H1 (cell line): ENCODE results near the gene TLK2. TPM values are rescaled to one million over a fixed set of nuclear protein-coding genes. Genes with fewer than 3 reads are reported as not detected.
A peak's percentile ranks its signal among the peaks of the same experiment; 100 is the strongest.
"Not testable (repeated sequence)": the region's sequence is repeated elsewhere in the genome, so short reads cannot be mapped to it uniquely, and the experiment has no call there.

Experiments
- CTCF ChIA-PET: fragments of 300-600 bp; sonication (Branson Sonifier 250); formaldehyde crosslinking; loops from one replicate; lab custom pipeline; 2021; ENCODE audit not compliant: partially characterized antibody; lab: Charles Lee
- POLR2A ChIA-PET: fragments of 300-600 bp; sonication (Branson Sonifier 250); formaldehyde crosslinking; loops from one replicate; lab custom pipeline; 2021; ENCODE audit warnings: inconsistent platforms; ENCODE audit not compliant: partially characterized antibody; lab: Charles Lee
- DNase-seq, 2 experiments: peaks; one replicate each; pipeline versions ENCODE4 v3.0.0 to v3.0.0-alpha.2; 2010 to 2022; ENCODE audit warnings: low spot score in 2 of 2, low read depth in 1 of 2, mixed read lengths in 1 of 2
- FAIRE-seq: peaks from 2 replicates; lab custom pipeline; 2011; peaks lifted over from hg19 to GRCh38; lab: Jason Lieb, UNC
- H2AFZ ChIP-seq: 2 replicates; pipeline ENCODE4 v1.8.1; 2012; ENCODE audit warnings: low read length, inconsistent platforms
- H2AK5ac ChIP-seq: 2 replicates; pipeline ENCODE4 v1.6.1; 2013; ENCODE audit warnings: low read depth, low read length
- H2BK120ac ChIP-seq: replicated peaks from 2 replicates; pipeline ENCODE3; 2013; ENCODE audit warnings: low read depth, low read length, inconsistent platforms
- H2BK12ac ChIP-seq: 2 replicates; pipeline ENCODE4 v1.6.1; 2013; ENCODE audit warnings: low read depth, low read length
- H2BK15ac ChIP-seq: 2 replicates; pipeline ENCODE4 v1.6.1; 2013; ENCODE audit warnings: low read length
- H2BK20ac ChIP-seq: 2 replicates; pipeline ENCODE4 v1.6.1; 2013; ENCODE audit warnings: low read length
- H2BK5ac ChIP-seq: 2 replicates; pipeline ENCODE4 v1.6.1; 2013; ENCODE audit warnings: low read depth, low read length
- H3K14ac ChIP-seq: 2 replicates; pipeline ENCODE4 v1.6.1; 2013; ENCODE audit warnings: inconsistent platforms; ENCODE audit not compliant: insufficient read length
- H3K18ac ChIP-seq: 2 replicates; pipeline ENCODE4 v1.6.1; 2013; ENCODE audit warnings: low read length; ENCODE audit errors: extremely low read depth
- H3K23ac ChIP-seq: 2 replicates; pipeline ENCODE4 v1.6.1; 2013; ENCODE audit warnings: inconsistent platforms; ENCODE audit not compliant: insufficient read length
- H3K23me2 ChIP-seq: 2 replicates; pipeline ENCODE4 v1.6.1; 2013; ENCODE audit warnings: low read depth, low read length
- H3K27ac ChIP-seq: 2 replicates; pipeline ENCODE4 v1.6.1; 2011; ENCODE audit warnings: low read depth, low read length, inconsistent platforms
- H3K27me3 ChIP-seq, 4 experiments: replicated peaks in 1 of 4; 1 replicate in 1 of 4; 2 replicates in 3 of 4; pipeline versions ENCODE4 v1.6.1 to v1.8.1; 2011 to 2013; ENCODE audit warnings: low read length in 3 of 4, mild to moderate bottlenecking in 3 of 4, inconsistent platforms in 2 of 4, mixed read lengths in 2 of 4, moderate library complexity in 1 of 4; ENCODE audit not compliant: control insufficient read depth in 3 of 4, insufficient read depth in 3 of 4; ENCODE audit errors: extremely low read depth in 1 of 4
- H3K36me3 ChIP-seq, 4 experiments: 2 replicates each; pipeline versions ENCODE4 v1.6.1 to v1.8.1; 2011 to 2013; ENCODE audit warnings: mild to moderate bottlenecking in 4 of 4, low read length in 3 of 4, moderate library complexity in 2 of 4, control low read depth in 1 of 4, inconsistent platforms in 1 of 4; ENCODE audit not compliant: insufficient read depth in 4 of 4, control insufficient read depth in 2 of 4
- H3K4ac ChIP-seq: replicated peaks from 2 replicates; pipeline ENCODE3; 2013; ENCODE audit warnings: low read length, low read depth, mixed read lengths, inconsistent platforms; ENCODE audit not compliant: insufficient read length
- H3K4me1 ChIP-seq, 4 experiments: replicated peaks in 1 of 4; 1 replicate in 1 of 4; 2 replicates in 3 of 4; pipeline versions ENCODE4 v1.6.1 to v1.8.1; 2011 to 2013; ENCODE audit warnings: low read length in 3 of 4, inconsistent platforms in 2 of 4, mixed read lengths in 1 of 4; ENCODE audit not compliant: insufficient read depth in 4 of 4, control insufficient read depth in 3 of 4
- H3K4me2 ChIP-seq, 2 experiments: 2 replicates each; pipeline versions ENCODE4 v1.6.1 to v1.8.1; 2011 to 2013; ENCODE audit warnings: low read depth in 2 of 2, low read length in 2 of 2, control low read depth in 1 of 2, inconsistent platforms in 1 of 2, mild to moderate bottlenecking in 1 of 2; ENCODE audit not compliant: insufficient read depth in 1 of 2
- H3K4me3 ChIP-seq, 4 experiments: fragments of 200-600, 300-600 bp in 1 of 4; sonication (generic), shearing (Covaris generic), sonication (Bioruptor Twin) in 1 of 4; 2 replicates each; pipeline versions ENCODE4 v1.5.1 to v1.8.1; 2011 to 2016; ENCODE audit warnings: low read length in 4 of 4, low read depth in 3 of 4, control low read depth in 2 of 4, inconsistent platforms in 2 of 4, mild to moderate bottlenecking in 2 of 4, mixed read lengths in 1 of 4, moderate library complexity in 1 of 4; ENCODE audit not compliant: insufficient read depth in 2 of 4; ENCODE audit errors: extremely low read depth in 1 of 4
- H3K56ac ChIP-seq: replicated peaks from 2 replicates; pipeline ENCODE3; 2013; ENCODE audit warnings: low read depth, mild to moderate bottlenecking, mixed read lengths, low read length, inconsistent platforms; ENCODE audit not compliant: insufficient read length
- H3K79me1 ChIP-seq: 2 replicates; pipeline ENCODE4 v1.6.1; 2013; ENCODE audit warnings: low read depth, low read length, control low read depth
- H3K79me2 ChIP-seq, 2 experiments: 2 replicates each; pipeline versions ENCODE4 v1.6.1 to v1.8.1; 2012 to 2013; ENCODE audit warnings: low read length in 2 of 2, mild to moderate bottlenecking in 2 of 2, inconsistent platforms in 1 of 2; ENCODE audit not compliant: insufficient read depth in 2 of 2, control insufficient read depth in 1 of 2
- H3K9ac ChIP-seq, 4 experiments: replicated peaks in 1 of 4; 1 replicate in 1 of 4; 2 replicates in 3 of 4; pipeline versions ENCODE4 v1.6.1 to v1.8.1; 2011 to 2013; ENCODE audit warnings: low read depth in 3 of 4, low read length in 3 of 4, control low read depth in 2 of 4, mild to moderate bottlenecking in 2 of 4, moderate library complexity in 2 of 4, inconsistent platforms in 1 of 4; ENCODE audit errors: extremely low read depth in 1 of 4
- H3K9me3 ChIP-seq, 2 experiments: 2 replicates each; pipeline versions ENCODE4 v1.6.1 to v1.8.1; 2012 to 2013; ENCODE audit warnings: mild to moderate bottlenecking in 2 of 2, moderate library complexity in 2 of 2, control low read depth in 1 of 2, inconsistent platforms in 1 of 2, low read depth in 1 of 2, low read length in 1 of 2, mixed read lengths in 1 of 2; ENCODE audit not compliant: insufficient read depth in 2 of 2
- H4K20me1 ChIP-seq, 2 experiments: replicated peaks in 1 of 2; 2 replicates each; pipeline versions ENCODE3 to v1.8.1; 2011 to 2013; ENCODE audit warnings: inconsistent platforms in 2 of 2, low read length in 2 of 2, mild to moderate bottlenecking in 1 of 2; ENCODE audit not compliant: insufficient read depth in 2 of 2, control insufficient read depth in 1 of 2
- H4K5ac ChIP-seq: 2 replicates; pipeline ENCODE4 v1.6.1; 2013; ENCODE audit warnings: low read length, low read depth, mixed read lengths, inconsistent platforms; ENCODE audit not compliant: insufficient read length
- H4K8ac ChIP-seq: 2 replicates; pipeline ENCODE4 v1.8.0; 2013; ENCODE audit warnings: mild to moderate bottlenecking, moderate library complexity, low read length, inconsistent platforms; ENCODE audit not compliant: insufficient read depth; ENCODE audit errors: extremely low read depth
- H4K91ac ChIP-seq: replicated peaks from 2 replicates; pipeline ENCODE3; 2013; ENCODE audit warnings: low read length, mixed read lengths, inconsistent platforms; ENCODE audit not compliant: insufficient read length
- JUND ChIP-seq: IDR thresholded peaks from 2 replicates; pipeline ENCODE4 v1.6.1; 2011; ENCODE audit warnings: mild to moderate bottlenecking, improper control_type of control experiment, low read length
- WGBS, 2 experiments: shearing (Covaris generic) in 1 of 2; methylation state at CpG; one replicate each; pipeline versions ENCODE4 v1.1.6 to v1.1.7; 2013 to 2015; ENCODE audit warnings: low lambda C conversion rate in 2 of 2, mixed read lengths in 2 of 2, inconsistent platforms in 1 of 2, low coverage in 1 of 2, missing lambda C conversion rate in 1 of 2; ENCODE audit not compliant: insufficient replicate concordance in 2 of 2, insufficient coverage in 1 of 2, insufficient read length in 1 of 2; ENCODE audit errors: extremely low coverage in 1 of 2, missing lambda C conversion rate in 1 of 2; 5-methylcytosine and 5-hydroxymethylcytosine counted together
- polyA plus RNA-seq, 7 experiments: library from polyadenylated mRNA; depleted of rRNA in 3 of 7; stranded (reverse) in 5 of 7; unstranded in 2 of 7; fragments of >200 nt in 5 of 7; fragments of 200-250 nt in 2 of 7; gene quantifications; 1 replicate in 5 of 7; 2 replicates in 1 of 7; 4 replicates in 1 of 7; pipeline versions ENCODE4 v1.2.1 to v1.2.3, GENCODE V29; 2011 to 2013; ENCODE audit warnings: missing spikeins in 2 of 7, mixed read lengths in 2 of 7
- total RNA-seq: library from RNA; stranded (reverse); fragmentation: NEBNext Ultra II Directional; extraction: Animal tissue kit (Norgen Biotek cat#: 25700); gene quantifications from 2 replicates; pipeline ENCODE4 v1.2.1, GENCODE V29; 2021

TLK2 gene
- total and polyA plus RNA-seq, 2 of the 8 experiments (the other 6 are each of a cell fraction or from before 2014, with no cell fraction given), result 43.1 to 59.9 TPM

GRCh38 chr17:62470666-62471379 lies 7.8 kb upstream of the TLK2 start:
- H3K23ac ChIP-seq, H3K27ac ChIP-seq, H3K4me2 ChIP-seq, H3K18ac ChIP-seq, H4K20me1 ChIP-seq, H2AK5ac ChIP-seq, H4K91ac ChIP-seq, H3K27me3 ChIP-seq, H3K79me2 ChIP-seq, CTCF ChIA-PET, H3K9ac ChIP-seq, H2AFZ ChIP-seq, FAIRE-seq, H3K56ac ChIP-seq, H3K9me3 ChIP-seq, H4K5ac ChIP-seq, DNase-seq, H2BK20ac ChIP-seq, H4K8ac ChIP-seq, H3K4me1 ChIP-seq, H3K36me3 ChIP-seq, H3K4ac ChIP-seq, H3K4me3 ChIP-seq, H2BK12ac ChIP-seq, H3K79me1 ChIP-seq, H2BK5ac ChIP-seq, H3K14ac ChIP-seq, H2BK15ac ChIP-seq, H3K23me2 ChIP-seq, H2BK120ac ChIP-seq: not testable (repeated sequence)
- TF ChIP-seq JUND, result 0 out of 2 replicates have a peak, but pooled peaks have one; percentile 32
- POLR2A ChIA-PET, result interaction anchor here (0.7 kb wide), 1 partner anchor 734 kb away, joined by 3 read pairs; no protein-coding TSS in a partner anchor
- 90% methylated on average over 5 of the region's 8 CpGs; no CpG with 5 or more reads in 1 of the 2 experiments for WGBS, 2 experiments
